Esophagus (tissue), 2 donors: ENCODE results near the gene MTRR. TPM values are rescaled to one million over a fixed set of nuclear protein-coding genes. Genes with fewer than 3 reads are reported as not detected.
"Not testable (repeated sequence)": the region's sequence is repeated elsewhere in the genome, so short reads cannot be mapped to it uniquely, and the experiment has no call there.

ENCODE experiments used
- H3K27ac ChIP-seq, 2 donors: one replicate each; pipeline ENCODE4 v1.5.1; 2013; ENCODE audit warnings: low read depth in 2 of 2, mild to moderate bottlenecking in 2 of 2, inconsistent platforms in 1 of 2, low read length in 1 of 2, moderate library complexity in 1 of 2
- H3K27me3 ChIP-seq, 2 donors: one replicate each; pipeline ENCODE4 v1.6.1; 2013; ENCODE audit warnings: low read length in 2 of 2, control low read depth in 1 of 2, mild to moderate bottlenecking in 1 of 2; ENCODE audit not compliant: insufficient read depth in 2 of 2, control insufficient read depth in 1 of 2
- H3K36me3 ChIP-seq, 2 donors: one replicate each; pipeline ENCODE4 v1.6.1; 2013; ENCODE audit warnings: low read length in 1 of 2; ENCODE audit not compliant: control insufficient read depth in 2 of 2, insufficient read depth in 2 of 2
- H3K4me1 ChIP-seq, 2 donors: one replicate each; pipeline ENCODE4 v1.6.1; 2013; ENCODE audit warnings: low read length in 1 of 2; ENCODE audit not compliant: control insufficient read depth in 2 of 2, insufficient read depth in 2 of 2
- H3K4me3 ChIP-seq, 2 donors: one replicate each; pipeline ENCODE4 v1.5.1; 2013; ENCODE audit warnings: low read length in 2 of 2, mild to moderate bottlenecking in 2 of 2, low read depth in 1 of 2, moderate library complexity in 1 of 2
- H3K9me3 ChIP-seq, 2 donors: one replicate each; pipeline ENCODE4 v1.6.1; 2013; ENCODE audit warnings: mild to moderate bottlenecking in 2 of 2, low read depth in 1 of 2, low read length in 1 of 2, moderate library complexity in 1 of 2; ENCODE audit not compliant: control insufficient read depth in 2 of 2, insufficient read depth in 1 of 2
- WGBS, 2 donors: extraction: QIAGEN DNeasy Blood & Tissue Kit; methylation state at CpG; one replicate each; pipeline ENCODE4 v1.1.7; 2013; 5-methylcytosine and 5-hydroxymethylcytosine counted together
- polyA plus RNA-seq, 2 donors: library from polyadenylated mRNA; stranded (reverse); fragments of 200-250 nt; gene quantifications; one replicate each; pipeline ENCODE4 v1.2.3, GENCODE V29; 2013
- donor health status: healthy with polysubstance abuse.
- donor health status: Bipolar disorder and iron deficiency.

MTRR gene
- polyA plus RNA-seq, 2 donors: 4.8 to 11.8 TPM

DNA sequence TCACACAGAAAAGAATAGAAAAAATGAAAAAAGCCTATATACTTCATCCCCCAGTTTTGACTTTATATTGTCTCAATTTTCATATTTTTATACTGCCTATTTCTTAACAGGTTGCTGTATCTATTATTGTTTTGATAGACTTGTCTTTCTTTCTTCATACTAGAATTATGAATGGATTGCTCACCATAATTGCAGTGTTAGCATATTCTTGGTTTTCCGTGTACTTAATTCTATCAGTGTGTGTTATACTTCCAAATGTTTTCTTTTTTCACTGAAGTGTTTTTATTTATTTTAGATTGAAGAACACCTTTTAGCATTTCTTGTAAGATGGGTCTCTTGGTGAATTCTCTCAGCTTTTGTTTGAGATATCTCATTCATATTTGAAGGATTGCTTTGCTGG, 38.7 kb downstream of the MTRR start:
- Histone ChIP-seq H3K9me3 (no peaks in the 10 kb centered on the region), H3K4me1 (no peaks in the 10 kb centered on the region), H3K27ac (no peak overlapping the region), H3K36me3 (peaks cover 0 to 2% of the 10 kb centered on the region in 2 donors), H3K4me3 (no peak overlapping the region), H3K27me3 (no peaks in the 10 kb centered on the region)
- 96 to 100% methylated on average over 1 of the region's 1 CpG for WGBS, 2 donors

DNA sequence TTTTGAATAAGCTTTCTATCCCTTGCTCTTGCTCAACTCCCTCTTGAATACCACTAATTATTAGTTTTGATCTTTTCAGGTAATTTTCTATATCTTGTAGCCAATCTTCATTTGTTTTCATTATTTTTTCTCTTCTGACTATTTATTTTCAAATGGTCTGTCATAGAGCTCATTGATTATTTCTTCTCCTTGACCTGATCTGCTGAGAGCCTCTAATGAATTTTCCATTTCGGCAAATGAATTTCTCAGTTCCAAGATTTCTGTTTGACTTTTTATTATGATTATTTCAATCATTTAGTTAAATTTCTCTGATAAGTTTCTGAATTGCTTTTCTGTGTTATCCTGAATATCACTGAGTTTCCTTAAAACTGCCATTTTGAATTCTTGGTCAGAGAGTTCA, 39.4 kb downstream of the MTRR start:
- H3K4me1 ChIP-seq: no peaks in the 10 kb centered on the region

DNA sequence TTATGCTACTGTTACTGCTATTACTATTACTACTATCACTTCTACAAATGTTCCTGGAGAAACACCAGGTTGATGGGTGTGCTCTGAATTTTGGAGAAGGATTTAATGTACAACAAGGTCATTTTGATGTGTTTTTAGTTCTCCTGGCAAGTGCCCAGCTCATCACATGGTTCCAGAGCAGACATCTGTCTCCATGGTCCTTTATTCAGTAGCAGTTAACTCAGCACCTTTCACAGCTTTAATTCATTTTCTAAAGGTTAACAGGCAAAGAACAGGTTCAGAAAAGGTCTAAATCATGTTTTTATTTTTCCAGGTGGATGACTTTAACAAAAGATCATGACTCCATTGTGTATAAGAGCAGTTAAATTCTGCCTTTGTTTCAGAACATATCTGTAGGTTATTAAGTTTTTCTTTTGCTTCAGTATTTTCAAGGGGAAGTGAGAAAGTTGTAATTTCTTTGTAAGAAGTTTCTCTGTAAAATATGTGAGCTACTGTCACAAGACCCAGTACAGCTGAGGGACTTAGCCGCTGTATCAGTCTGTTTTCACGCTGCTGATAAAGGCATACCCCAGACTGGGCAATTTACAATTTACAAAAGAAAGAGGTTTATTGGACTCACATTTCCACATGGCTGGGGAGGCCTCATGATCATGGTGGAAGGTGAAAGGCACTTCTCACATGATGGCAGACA, 41.9 kb downstream of the MTRR start:
- Histone ChIP-seq H3K9me3 (peaks cover 0 to 2% of the 10 kb centered on the region in 2 donors), H3K27me3 (no peaks in the 10 kb centered on the region), H3K4me3 (no peak overlapping the region), H3K36me3 (peaks cover 0 to 2% of the 10 kb centered on the region in 2 donors), H3K27ac (no peak overlapping the region), H3K4me1 (no peaks in the 10 kb centered on the region)
- WGBS, 2 donors: 96 to 98% methylated on average over 2 of the region's 2 CpGs

More for the DNA sequence above, 39.4 kb downstream of the MTRR start:
- H3K27ac ChIP-seq: no peak overlapping the region
- no peaks in the 10 kb centered on the region for H3K27me3 ChIP-seq
- H3K36me3 ChIP-seq: peaks cover 0 to 2% of the 10 kb centered on the region in 2 donors
- no peaks in the 10 kb centered on the region for H3K9me3 ChIP-seq
- H3K4me3 ChIP-seq: no peak overlapping the region
- 98 to 99% methylated on average over 1 of the region's 1 CpG for WGBS, 2 donors

DNA sequence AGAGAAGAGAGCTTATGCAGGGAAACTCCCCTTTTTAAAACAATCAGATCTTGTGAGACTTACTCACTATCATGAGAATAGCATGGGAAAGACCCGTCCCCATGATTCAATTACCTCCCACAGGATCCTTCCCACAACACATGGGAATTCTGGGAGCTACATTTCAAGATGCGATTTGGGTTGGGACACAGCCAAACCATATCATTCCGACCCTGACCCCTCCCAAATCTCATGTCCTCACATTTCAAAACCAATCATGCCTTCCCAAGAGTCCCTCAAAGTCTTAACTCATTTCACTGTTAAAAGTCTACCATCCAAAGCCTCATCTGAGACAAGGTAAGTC, 42.5 kb downstream of the MTRR start:
- H3K4me1 ChIP-seq, H3K27me3 ChIP-seq, H3K36me3 ChIP-seq, H3K9me3 ChIP-seq, H3K27ac ChIP-seq, H3K4me3 ChIP-seq: not testable (repeated sequence)
- 82 to 93% methylated on average over 3 of the region's 3 CpGs for WGBS, 2 donors

DNA sequence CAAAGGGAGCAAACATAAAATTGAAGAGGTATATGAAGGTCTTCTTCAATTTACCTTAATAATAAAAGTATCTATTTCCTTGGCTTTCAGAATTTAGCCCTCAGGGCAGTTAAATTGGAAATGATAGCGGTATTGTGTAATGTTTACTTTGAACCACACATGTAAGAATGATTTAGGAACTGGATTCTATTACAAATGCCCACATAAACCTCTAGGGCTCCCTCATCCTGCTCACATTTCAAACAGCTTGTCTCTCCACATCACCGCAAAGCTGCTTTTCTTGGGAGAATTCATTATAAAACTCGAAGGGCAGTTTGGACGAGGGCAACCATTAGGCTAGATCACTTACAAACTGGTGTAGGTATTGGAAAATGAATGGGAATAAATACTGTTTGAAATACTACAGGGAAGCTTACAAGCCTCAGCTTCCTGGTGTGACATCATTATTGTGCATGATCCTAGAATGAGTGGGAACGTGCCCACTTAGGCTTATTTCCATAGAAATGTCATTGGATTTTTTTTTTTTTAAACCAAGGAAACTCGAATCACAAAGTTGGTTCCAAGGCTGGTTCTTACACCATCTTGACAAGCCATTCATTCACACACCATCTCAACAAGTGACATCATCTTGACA, 47.3 kb downstream of the MTRR start:
- Histone ChIP-seq H3K9me3 (peaks cover 0 to 2% of the 10 kb centered on the region in 2 donors), H3K4me3 (no peak overlapping the region), H3K27me3 (no peaks in the 10 kb centered on the region), H3K27ac (no peak overlapping the region), H3K36me3 (no peaks in the 10 kb centered on the region), H3K4me1 (no peaks in the 10 kb centered on the region)
- WGBS, 2 donors: 50 to 67% methylated on average over 6 of the region's 6 CpGs

DNA sequence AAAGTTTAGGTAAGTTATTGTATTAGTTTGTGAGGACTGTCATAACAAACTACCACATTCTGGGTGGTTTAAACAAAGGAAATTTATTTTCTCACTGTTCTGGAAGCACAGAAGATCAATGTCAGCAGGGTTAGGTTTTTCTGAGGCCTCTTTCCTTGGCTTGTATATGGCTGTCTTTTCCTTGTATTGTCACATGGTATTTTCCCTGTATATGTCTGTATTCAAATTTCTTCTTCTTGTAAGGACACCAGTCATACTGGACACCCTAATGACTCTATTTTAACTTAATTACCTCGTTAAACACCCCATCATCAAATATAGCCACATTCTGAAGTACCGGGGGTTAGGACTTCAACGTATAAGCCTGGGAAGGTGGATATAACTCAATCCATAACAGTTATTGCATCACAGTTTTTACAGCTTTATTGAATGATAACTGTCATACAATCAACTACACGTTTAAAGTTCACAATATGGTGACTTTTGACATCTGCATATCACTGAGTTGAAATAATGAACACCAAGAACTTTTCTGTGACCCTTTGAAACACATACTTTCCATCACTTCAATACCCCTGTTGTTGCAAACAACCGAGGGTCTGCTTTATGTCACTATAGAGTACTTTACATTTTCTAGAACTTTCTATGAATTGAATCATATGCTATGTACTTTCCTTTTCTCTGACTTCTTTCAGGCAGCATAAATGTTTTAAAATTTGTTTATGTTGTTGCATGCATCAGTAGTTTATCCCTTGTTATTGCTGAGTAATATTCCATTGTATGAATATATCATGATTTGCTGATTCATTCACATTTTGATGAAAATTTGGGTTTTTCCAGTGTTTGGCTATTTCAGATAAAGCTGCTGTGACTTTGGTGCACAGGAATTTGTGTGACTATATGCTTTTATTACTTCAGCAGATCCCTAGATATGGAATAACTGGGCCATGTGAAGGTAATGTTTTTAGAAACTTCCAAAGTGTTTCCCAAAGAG, 48.5 kb downstream of the MTRR start:
- WGBS, 2 donors: 66 to 69% methylated on average over 5 of the region's 5 CpGs
- peaks cover 0 to 2% of the 10 kb centered on the region in 2 donors for H3K9me3 ChIP-seq
- H3K36me3 ChIP-seq: no peaks in the 10 kb centered on the region
- H3K27ac ChIP-seq: no peak overlapping the region
- H3K27me3 ChIP-seq: no peaks in the 10 kb centered on the region
- H3K4me3 ChIP-seq: no peak overlapping the region
- no peaks in the 10 kb centered on the region for H3K4me1 ChIP-seq

DNA sequence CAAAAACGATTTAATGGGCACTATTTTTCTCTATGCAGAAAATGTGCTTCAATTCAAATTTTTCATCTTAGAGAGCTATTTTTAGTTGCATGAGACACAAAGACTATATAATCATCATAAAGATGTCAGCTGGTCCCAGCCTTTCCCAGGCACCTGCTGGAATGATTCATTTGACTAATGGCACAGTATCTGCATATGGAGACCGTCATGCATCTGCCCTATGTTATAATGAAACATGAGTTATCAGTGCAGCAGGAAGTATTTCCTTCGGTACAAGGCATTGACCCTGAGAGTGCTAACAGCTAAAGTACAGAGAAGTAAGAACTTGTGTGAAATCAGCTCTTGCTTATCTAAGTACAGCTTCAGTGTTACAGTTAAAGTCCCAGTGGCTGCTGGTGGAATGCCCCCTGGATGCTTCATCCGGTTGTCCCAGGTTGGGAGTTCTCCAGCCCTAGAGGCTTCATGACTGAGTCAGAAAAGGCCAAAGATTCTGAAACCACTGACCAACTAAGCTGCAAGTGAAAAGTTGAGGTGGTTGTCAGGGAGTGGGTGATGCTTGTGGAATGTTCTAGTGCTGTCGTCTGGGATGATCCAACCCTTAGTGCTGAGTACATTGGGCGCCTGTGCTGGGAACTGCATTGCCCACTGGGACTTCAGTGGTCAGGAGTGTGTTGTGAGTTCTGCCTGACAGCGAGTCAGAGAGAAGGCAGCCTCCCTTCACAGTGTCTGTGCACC, 57.2 kb downstream of the MTRR start:
- 67 to 73% methylated on average over 7 of the region's 7 CpGs for WGBS, 2 donors
- no peak overlapping the region for H3K27ac ChIP-seq
- no peaks in the 10 kb centered on the region for H3K9me3 ChIP-seq
- H3K27me3 ChIP-seq: no peaks in the 10 kb centered on the region
- no peak overlapping the region for H3K4me3 ChIP-seq
- H3K36me3 ChIP-seq: no peaks in the 10 kb centered on the region
- H3K4me1 ChIP-seq: no peaks in the 10 kb centered on the region

DNA sequence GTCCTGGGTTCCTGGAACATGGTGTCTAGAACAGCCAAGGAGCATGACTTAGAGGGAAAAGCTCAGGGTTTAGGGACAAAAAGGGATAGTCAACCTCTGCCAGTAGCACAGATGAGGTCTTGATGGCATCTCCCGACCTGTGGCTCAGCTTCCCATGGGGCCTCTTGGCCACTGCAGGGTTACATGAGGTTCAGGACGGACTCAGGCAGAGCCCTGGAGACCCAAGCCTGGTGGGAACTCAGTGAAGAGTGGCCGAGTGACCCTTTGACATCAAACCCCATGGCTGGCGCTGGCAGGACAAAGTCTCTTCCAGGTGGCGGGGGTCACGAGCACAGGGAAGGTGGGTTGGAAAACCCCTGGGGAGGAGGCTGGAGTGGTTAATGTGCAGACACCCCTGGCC, 57.8 kb downstream of the MTRR start:
- H3K27ac ChIP-seq: no peak overlapping the region
- no peak overlapping the region for H3K4me3 ChIP-seq
- H3K4me1 ChIP-seq: no peaks in the 10 kb centered on the region
- WGBS, 2 donors: 83 to 92% methylated on average over 6 of the region's 6 CpGs
- H3K27me3 ChIP-seq: no peaks in the 10 kb centered on the region
- no peaks in the 10 kb centered on the region for H3K36me3 ChIP-seq
- no peaks in the 10 kb centered on the region for H3K9me3 ChIP-seq
